Right atrium auricular region (tissue), 2 donors: ENCODE data around the gene TNS3. TPM values are rescaled to one million over a fixed set of nuclear protein-coding genes. Genes with fewer than 3 reads are reported as not detected.
A peak's percentile ranks its signal among the peaks of the same experiment; 100 is the strongest.

Source experiments
- DNase-seq: peaks from one replicate; pipeline ENCODE4 v3.0.0-alpha.2; 2019; ENCODE audit warnings: low spot score
- H3K27ac ChIP-seq, 2 donors: fragments of 200-600 bp; sonication (generic); 1 replicate in 1 of 2; 2 replicates in 1 of 2; pipeline ENCODE4 v1.5.1; 2016 to 2019
- H3K27me3 ChIP-seq, 2 donors: fragments of 200-600 bp; sonication (generic); one replicate each; pipeline versions ENCODE4 v1.5.1 to v1.6.0; 2017 to 2019
- H3K36me3 ChIP-seq: fragments of 200-600 bp; sonication (generic); one replicate; pipeline ENCODE4 v1.5.1; 2016
- H3K4me1 ChIP-seq, 2 donors: fragments of 200-600 bp; sonication (generic); one replicate each; pipeline versions ENCODE4 v1.5.1 to v1.6.0; 2017 to 2019
- H3K4me3 ChIP-seq, 2 donors: fragments of 200-600 bp; sonication (generic); 1 replicate in 1 of 2; 2 replicates in 1 of 2; pipeline ENCODE4 v1.5.1; 2017 to 2019; ENCODE audit warnings: mild to moderate bottlenecking in 1 of 2, moderate library complexity in 1 of 2
- H3K9me3 ChIP-seq, 2 donors: fragments of 200-600 bp; sonication (generic); one replicate each; pipeline ENCODE4 v1.5.1; 2019
- total RNA-seq, 2 donors: library from RNA; depleted of rRNA; stranded (reverse); fragments of >200 nt; gene quantifications; one replicate each; pipeline ENCODE4 v1.1.0, GENCODE V29; 2016
- TF ChIP-seq, protein P1 (sequence below), 2 donors: fragments of 200-600 bp; sonication (generic); IDR thresholded peaks; one replicate each; pipeline ENCODE4 v1.5.1; 2019; ENCODE audit warnings: antibody characterized with exemption in 2 of 2

TNS3 gene
- total RNA-seq, 2 donors from 2014 or later = 39.7 to 44.4 TPM

DNA sequence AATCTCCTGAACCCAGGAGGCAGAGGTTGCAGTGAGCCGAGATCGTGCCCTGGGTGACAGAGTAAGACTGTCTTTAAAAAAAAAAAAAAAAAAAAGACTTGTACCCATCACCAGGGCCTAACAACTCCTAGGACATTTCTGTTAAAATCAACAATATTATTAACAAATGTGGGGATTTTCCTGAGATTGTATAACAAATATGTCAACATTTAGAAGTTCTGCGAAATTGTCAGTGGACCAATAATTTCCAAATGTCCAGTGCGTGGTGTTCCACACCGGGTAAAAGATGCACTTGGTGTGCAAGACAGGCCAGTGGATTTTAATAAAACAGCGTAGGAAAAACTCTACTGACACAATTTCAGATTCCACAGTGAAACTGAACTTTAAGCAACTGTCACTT lies 71.1 kb downstream of the TNS3 start:
- Histone ChIP-seq H3K4me1 (peaks cover 0 to 45% of the 10 kb centered on the region in 2 donors), H3K9me3 (no peaks in the 10 kb centered on the region), H3K27me3 (no peaks in the 10 kb centered on the region), H3K4me3 (no peak overlapping the region), H3K27ac (no peak overlapping the region), H3K36me3 (no peaks in the 10 kb centered on the region)
- no peak for DNase-seq
- TF ChIP-seq, protein P1, sequence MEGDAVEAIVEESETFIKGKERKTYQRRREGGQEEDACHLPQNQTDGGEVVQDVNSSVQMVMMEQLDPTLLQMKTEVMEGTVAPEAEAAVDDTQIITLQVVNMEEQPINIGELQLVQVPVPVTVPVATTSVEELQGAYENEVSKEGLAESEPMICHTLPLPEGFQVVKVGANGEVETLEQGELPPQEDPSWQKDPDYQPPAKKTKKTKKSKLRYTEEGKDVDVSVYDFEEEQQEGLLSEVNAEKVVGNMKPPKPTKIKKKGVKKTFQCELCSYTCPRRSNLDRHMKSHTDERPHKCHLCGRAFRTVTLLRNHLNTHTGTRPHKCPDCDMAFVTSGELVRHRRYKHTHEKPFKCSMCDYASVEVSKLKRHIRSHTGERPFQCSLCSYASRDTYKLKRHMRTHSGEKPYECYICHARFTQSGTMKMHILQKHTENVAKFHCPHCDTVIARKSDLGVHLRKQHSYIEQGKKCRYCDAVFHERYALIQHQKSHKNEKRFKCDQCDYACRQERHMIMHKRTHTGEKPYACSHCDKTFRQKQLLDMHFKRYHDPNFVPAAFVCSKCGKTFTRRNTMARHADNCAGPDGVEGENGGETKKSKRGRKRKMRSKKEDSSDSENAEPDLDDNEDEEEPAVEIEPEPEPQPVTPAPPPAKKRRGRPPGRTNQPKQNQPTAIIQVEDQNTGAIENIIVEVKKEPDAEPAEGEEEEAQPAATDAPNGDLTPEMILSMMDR (IDR thresholded peaks at IDR 0.05) = no peak

DNA sequence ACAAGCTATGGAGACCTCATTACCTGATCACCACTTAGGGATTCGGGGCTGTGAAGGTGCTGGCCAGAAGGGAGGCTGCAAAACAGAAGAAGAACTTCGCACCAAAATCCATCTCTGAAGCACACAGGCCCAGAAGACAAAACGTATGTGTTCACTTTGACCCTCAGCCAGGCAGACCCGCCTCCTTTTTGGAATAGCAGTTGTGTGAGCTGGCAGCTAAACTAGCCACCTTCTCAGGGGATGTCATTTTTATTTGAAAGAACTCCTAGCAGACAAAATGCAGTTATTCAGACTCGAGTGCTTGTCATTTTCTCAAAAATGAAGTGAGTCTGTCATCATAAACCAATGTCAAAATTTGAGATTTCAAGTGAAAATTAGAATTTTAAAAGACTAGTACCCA lies 71.7 kb downstream of the TNS3 start:
- Histone ChIP-seq H3K4me3 (no peak overlapping the region), H3K4me1 (peaks cover 0 to 45% of the 10 kb centered on the region in 2 donors)
- DNase-seq = no peak

DNA sequence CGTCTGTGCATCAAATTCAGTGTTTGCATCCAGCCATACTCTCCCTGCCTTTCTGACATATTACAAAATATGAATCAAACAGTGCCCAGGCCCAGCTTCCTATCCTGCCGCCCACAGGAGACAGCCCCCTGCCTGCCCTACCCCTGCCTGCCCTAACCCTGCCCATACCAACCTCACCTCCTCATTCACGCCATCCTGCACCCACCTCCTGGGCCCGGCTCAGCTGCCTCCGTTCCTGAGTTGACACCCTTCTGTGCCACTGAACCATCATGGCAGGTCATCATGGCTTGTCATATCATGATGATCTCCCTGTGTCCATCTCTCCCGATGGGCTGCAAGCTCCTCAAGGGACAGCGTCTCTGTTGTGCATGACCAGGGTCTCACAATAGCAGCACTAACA lies 72.3 kb downstream of the TNS3 start:
- no peak overlapping the region for H3K27ac ChIP-seq
- TF ChIP-seq, protein P1 (IDR thresholded peaks at IDR 0.05) = no peak
- H3K36me3 ChIP-seq = no peaks in the 10 kb centered on the region
- DNase-seq = no peak
- no peaks in the 10 kb centered on the region for H3K27me3 ChIP-seq
- no peaks in the 10 kb centered on the region for H3K9me3 ChIP-seq
- no peak overlapping the region for H3K4me3 ChIP-seq
- H3K4me1 ChIP-seq = peaks cover 0 to 45% of the 10 kb centered on the region in 2 donors

More for the DNA sequence above, 71.7 kb downstream of the TNS3 start:
- Histone ChIP-seq H3K27me3 (no peaks in the 10 kb centered on the region), H3K27ac (no peak overlapping the region), H3K9me3 (no peaks in the 10 kb centered on the region), H3K36me3 (no peaks in the 10 kb centered on the region)
- TF ChIP-seq, protein P1 (IDR thresholded peaks at IDR 0.05) = no peak

DNA sequence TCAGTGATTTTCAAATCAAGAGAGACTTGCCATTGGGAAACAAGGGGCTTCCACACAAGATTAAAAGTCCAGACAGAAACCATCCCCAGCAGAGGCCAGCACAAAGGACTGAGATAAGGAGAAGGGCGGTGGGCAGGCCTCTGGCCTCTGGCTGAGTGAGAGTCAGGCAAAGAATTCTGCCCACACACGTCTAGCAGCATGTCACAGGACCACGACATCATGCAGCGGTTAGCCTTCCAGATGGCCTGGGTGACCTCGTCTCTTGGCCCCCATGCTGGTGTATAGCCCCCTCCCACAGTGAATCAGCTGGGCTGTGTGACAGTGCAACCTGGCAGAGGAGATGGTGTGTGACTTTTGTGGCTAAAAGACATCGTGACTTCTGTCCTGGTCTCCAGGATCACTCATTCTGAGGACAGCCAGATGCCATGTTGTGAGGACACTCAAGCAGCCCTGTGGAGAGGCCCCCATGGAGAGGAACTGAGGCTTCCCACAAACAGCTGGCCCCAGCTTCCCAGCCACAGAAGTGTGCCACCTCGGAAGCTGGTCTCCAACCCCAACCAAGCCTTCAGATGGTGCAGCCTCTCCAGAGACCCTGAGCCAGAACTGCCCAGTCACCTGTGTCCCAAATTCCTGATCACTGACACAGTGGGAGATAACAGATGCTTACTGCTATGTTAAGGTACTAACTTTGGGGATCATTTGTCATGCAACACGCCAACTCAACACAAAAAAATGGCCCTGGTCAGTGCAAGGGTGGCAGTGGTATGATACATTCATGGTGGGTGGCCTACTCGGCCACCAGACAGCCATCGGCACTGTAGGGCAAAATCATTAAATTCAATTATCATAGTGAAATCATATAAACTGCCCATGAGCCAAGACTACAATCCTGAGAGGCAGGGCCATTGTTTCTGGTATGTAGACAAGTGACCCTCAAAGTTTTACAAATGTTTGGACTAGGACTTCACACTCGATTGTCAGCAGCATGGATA lies 73.2 kb downstream of the TNS3 start:
- Histone ChIP-seq H3K36me3 (no peaks in the 10 kb centered on the region), H3K27ac (no peak overlapping the region), H3K27me3 (no peaks in the 10 kb centered on the region), H3K9me3 (no peaks in the 10 kb centered on the region), H3K4me1 (peaks cover 0 to 38% of the 10 kb centered on the region in 2 donors), H3K4me3 (no peak overlapping the region)
- DNase-seq = no peak
- TF ChIP-seq, protein P1 (IDR thresholded peaks at IDR 0.05) = no peak

DNA sequence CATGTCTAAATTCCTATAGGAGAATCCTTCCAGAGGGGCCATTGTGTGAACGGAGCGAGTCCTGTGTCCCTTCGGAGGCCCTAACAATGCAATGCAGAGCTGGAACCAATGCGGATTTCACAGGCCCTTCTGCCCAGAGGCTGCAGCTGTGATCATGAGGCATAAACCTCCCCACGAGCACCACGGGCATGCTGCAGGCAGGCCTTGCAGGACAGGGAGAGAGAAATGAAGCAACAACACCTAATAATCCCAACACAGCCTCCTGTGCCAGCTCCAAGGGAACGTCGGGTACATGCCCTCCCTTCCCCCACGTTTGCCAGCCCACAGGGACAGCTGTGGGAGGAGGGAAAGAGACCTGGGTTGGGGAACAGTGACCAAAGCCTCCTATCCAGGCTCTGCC lies 74.4 kb downstream of the TNS3 start:
- peaks cover 0 to 37% of the 10 kb centered on the region in 2 donors for H3K4me1 ChIP-seq
- no peaks in the 10 kb centered on the region for H3K36me3 ChIP-seq
- TF ChIP-seq, protein P1 (IDR thresholded peaks at IDR 0.05) = no peak
- H3K27ac ChIP-seq = peak overlapping the region in 1 of 2 donors; percentile 46
- H3K4me3 ChIP-seq = no peak overlapping the region
- no peak for DNase-seq
- H3K27me3 ChIP-seq = no peaks in the 10 kb centered on the region
- no peaks in the 10 kb centered on the region for H3K9me3 ChIP-seq
